HL-60 (cell line): ENCODE measurements around the gene GPN3.

Source experiments
- DNase-seq, 2 experiments: peaks; one replicate each; pipeline ENCODE4 v3.0.0-alpha.2; 2010 to 2020; ENCODE audit warnings: low read depth in 1 of 2, low spot score in 1 of 2
- H3K27ac ChIP-seq: fragments of 250-450 bp; sonication (Bioruptor Pico); replicated peaks from 2 replicates; pipeline ENCODE4 v1.5.1; 2020; ENCODE audit warnings: mild to moderate bottlenecking, moderate library complexity
- H3K27me3 ChIP-seq: fragments of 250-450 bp; sonication (Bioruptor Pico); 2 replicates; pipeline ENCODE4 v1.5.1; 2021; ENCODE audit warnings: mild to moderate bottlenecking, moderate library complexity; ENCODE audit not compliant: insufficient read depth, poor library complexity, severe bottlenecking
- H3K4me3 ChIP-seq: replicated peaks from 2 replicates; pipeline ENCODE4 v1.5.1; 2011; ENCODE audit warnings: mild to moderate bottlenecking, control low read depth, low read length; ENCODE audit not compliant: insufficient read depth
- GABPA ChIP-seq: IDR thresholded peaks from 2 replicates; pipeline ENCODE4 v1.6.1; 2012; ENCODE audit warnings: low read depth
- POLR2AphosphoS5 ChIP-seq: IDR thresholded peaks from 2 replicates; pipeline ENCODE4 v1.6.1; 2012; ENCODE audit warnings: low read depth
- SPI1 ChIP-seq: IDR thresholded peaks from 2 replicates; pipeline ENCODE4 v1.6.1; 2012; ENCODE audit warnings: low read depth, mild to moderate bottlenecking, borderline replicate concordance
- TF ChIP-seq, protein P1 (sequence below): IDR thresholded peaks from 2 replicates; pipeline ENCODE4 v1.6.1; 2012; ENCODE audit warnings: low read depth; ENCODE audit not compliant: insufficient replicate concordance
- TF ChIP-seq, protein P2 (sequence below): IDR thresholded peaks from one replicate; pipeline ENCODE4 v1.5.1; 2011; ENCODE audit warnings: low read length, control low read depth, inconsistent platforms; ENCODE audit not compliant: insufficient read depth

Gene GPN3

DNA sequence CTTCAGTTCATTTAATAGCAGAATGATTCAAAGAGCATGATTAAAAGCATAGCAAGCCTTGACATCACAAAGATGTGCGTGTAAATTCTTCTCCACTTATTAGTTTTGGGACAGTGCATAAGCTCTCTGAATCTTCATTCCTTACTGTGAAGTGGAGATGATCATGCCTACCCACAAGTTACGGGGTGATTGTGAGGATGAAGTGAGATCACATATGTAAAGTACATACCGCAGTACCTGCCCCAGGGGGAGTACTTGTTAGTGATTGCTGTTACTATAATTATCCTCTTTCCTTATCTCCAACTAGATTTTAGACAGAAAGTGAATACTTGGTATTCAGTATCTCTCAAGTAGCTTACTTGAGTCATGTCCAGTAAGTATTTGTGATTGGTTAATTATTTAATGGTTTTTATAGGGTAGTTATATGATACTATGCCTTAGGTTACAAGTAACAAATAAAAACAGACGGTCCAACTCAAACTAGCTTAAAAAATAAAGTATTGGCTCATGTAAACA lies 40.1 kb upstream of the GPN3 start:
- H3K4me3 ChIP-seq, result no peak overlapping the region
- TF ChIP-seq SPI1 (no peak), POLR2AphosphoS5 (no peak), GABPA (no peak)
- TF ChIP-seq, protein P1, sequence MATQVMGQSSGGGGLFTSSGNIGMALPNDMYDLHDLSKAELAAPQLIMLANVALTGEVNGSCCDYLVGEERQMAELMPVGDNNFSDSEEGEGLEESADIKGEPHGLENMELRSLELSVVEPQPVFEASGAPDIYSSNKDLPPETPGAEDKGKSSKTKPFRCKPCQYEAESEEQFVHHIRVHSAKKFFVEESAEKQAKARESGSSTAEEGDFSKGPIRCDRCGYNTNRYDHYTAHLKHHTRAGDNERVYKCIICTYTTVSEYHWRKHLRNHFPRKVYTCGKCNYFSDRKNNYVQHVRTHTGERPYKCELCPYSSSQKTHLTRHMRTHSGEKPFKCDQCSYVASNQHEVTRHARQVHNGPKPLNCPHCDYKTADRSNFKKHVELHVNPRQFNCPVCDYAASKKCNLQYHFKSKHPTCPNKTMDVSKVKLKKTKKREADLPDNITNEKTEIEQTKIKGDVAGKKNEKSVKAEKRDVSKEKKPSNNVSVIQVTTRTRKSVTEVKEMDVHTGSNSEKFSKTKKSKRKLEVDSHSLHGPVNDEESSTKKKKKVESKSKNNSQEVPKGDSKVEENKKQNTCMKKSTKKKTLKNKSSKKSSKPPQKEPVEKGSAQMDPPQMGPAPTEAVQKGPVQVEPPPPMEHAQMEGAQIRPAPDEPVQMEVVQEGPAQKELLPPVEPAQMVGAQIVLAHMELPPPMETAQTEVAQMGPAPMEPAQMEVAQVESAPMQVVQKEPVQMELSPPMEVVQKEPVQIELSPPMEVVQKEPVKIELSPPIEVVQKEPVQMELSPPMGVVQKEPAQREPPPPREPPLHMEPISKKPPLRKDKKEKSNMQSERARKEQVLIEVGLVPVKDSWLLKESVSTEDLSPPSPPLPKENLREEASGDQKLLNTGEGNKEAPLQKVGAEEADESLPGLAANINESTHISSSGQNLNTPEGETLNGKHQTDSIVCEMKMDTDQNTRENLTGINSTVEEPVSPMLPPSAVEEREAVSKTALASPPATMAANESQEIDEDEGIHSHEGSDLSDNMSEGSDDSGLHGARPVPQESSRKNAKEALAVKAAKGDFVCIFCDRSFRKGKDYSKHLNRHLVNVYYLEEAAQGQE, result no peak
- TF ChIP-seq, protein P2, sequence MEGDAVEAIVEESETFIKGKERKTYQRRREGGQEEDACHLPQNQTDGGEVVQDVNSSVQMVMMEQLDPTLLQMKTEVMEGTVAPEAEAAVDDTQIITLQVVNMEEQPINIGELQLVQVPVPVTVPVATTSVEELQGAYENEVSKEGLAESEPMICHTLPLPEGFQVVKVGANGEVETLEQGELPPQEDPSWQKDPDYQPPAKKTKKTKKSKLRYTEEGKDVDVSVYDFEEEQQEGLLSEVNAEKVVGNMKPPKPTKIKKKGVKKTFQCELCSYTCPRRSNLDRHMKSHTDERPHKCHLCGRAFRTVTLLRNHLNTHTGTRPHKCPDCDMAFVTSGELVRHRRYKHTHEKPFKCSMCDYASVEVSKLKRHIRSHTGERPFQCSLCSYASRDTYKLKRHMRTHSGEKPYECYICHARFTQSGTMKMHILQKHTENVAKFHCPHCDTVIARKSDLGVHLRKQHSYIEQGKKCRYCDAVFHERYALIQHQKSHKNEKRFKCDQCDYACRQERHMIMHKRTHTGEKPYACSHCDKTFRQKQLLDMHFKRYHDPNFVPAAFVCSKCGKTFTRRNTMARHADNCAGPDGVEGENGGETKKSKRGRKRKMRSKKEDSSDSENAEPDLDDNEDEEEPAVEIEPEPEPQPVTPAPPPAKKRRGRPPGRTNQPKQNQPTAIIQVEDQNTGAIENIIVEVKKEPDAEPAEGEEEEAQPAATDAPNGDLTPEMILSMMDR, result no peak
- H3K27ac ChIP-seq, result no peak overlapping the region
- H3K27me3 ChIP-seq, result no peaks in the 10 kb centered on the region
- no peak for DNase-seq

DNA sequence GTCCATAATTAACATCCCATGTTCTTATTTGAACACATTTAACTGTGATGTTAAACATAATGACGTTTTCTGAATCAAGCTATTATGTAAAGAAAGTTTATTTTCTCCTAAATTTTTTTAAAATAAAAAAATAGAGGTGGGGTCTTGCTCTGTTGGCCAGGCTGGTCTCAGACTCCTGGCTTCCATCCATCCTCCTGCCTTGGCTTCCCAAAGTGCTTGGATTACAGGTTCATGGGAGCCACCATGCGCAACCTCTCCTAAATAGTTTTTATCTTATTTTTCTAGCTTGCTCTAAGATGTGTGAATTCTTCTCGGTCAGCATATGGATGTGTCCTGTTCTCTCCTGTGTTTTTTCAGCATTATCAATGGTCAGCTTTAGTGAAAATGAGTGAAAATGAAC lies 37.3 kb upstream of the GPN3 start:
- no peak overlapping the region for H3K27ac ChIP-seq
- TF ChIP-seq GABPA (no peak), POLR2AphosphoS5 (no peak), SPI1 (no peak)
- TF ChIP-seq, protein P2, result no peak
- TF ChIP-seq, protein P1, result no peak
- DNase-seq, result no peak
- no peaks in the 10 kb centered on the region for H3K27me3 ChIP-seq
- no peak overlapping the region for H3K4me3 ChIP-seq

DNA sequence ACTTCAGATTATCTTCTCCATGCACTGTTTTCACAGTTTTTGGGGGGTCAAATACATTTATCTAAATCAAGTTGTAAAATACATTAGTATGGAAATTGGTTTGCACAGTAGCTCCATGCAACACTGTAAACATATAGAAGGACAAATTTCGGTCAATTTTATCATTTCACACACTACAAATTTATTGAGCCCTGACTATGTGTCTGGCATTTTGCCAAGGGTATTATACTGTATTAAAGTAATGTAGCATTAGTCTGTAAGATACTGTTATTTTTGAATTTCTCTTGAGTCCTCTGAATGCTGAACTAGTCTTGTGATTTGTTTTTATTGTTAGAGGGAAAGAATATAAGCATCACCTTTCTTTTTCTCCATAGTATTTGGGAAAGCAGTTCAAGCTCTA lies 35.4 kb upstream of the GPN3 start:
- TF ChIP-seq, protein P1, result no peak
- TF ChIP-seq, protein P2, result no peak
- no peak for TF ChIP-seq POLR2AphosphoS5
- TF ChIP-seq SPI1, result no peak
- no peak for TF ChIP-seq GABPA
- Histone ChIP-seq H3K27me3 (no peaks in the 10 kb centered on the region), H3K27ac (no peak overlapping the region), H3K4me3 (no peak overlapping the region)
- DNase-seq, result no peak
